ENCODE data around the gene FUZ. TPM values are rescaled to one million over a fixed set of nuclear protein-coding genes. Genes with fewer than 3 reads are reported as not detected.

The FUZ gene
- total RNA-seq, 3 donors from 2014 or later = 6.6 to 21.0 (median 11.9) TPM

GRCh38 chr19:49766007-49766929 is 46.8 kb downstream of the FUZ start:
- TF ChIP-seq CTCF (IDR thresholded peaks at IDR 0.05) = no peak
- H3K4me3 ChIP-seq = peak overlapping the region; percentile 54
- DNase-seq = peak; percentile 99 to 100 (median 99)
- intact Hi-C loops (cut with DNase I, micrococcal nuclease) = no loop called here
- peaks cover 5% of the 10 kb centered on the region for H3K36me3 ChIP-seq (ENCODE audit: low read depth)
- H3K4me1 ChIP-seq (ENCODE audit: low read depth) = peaks cover 15% of the 10 kb centered on the region
- ATAC-seq = peak; percentile 93
- no peaks in the 10 kb centered on the region for H3K9me3 ChIP-seq

- intact Hi-C loops (cut with DNase I, micrococcal nuclease) = no loop called here
- no peak overlapping the region for H3K4me3 ChIP-seq
- peaks cover 5% of the 10 kb centered on the region for H3K36me3 ChIP-seq (ENCODE audit: low read depth)
- no peak for DNase-seq
- peaks cover 15% of the 10 kb centered on the region for H3K4me1 ChIP-seq (ENCODE audit: low read depth)
- ATAC-seq = no peak
- TF ChIP-seq CTCF (IDR thresholded peaks at IDR 0.05) = no peak
- no peaks in the 10 kb centered on the region for H3K9me3 ChIP-seq
Measured at GRCh38 chr19:49764341-49764740, 48.8 kb downstream of the FUZ start.

GRCh38 chr19:49763230-49763629 is 49.9 kb downstream of the FUZ start, which contains the start of gene TSKS:
Gene TSKS (minus strand): TSS chr19:49763306. CDS start chr19:49763247, 59 bp downstream.
- intact Hi-C loops (cut with DNase I, micrococcal nuclease) = no loop called here
- ATAC-seq (no peak), DNase-seq (no peak)
- peaks cover 9% of the 10 kb centered on the region for H3K4me1 ChIP-seq (ENCODE audit: low read depth)
- peaks cover 5% of the 10 kb centered on the region for H3K36me3 ChIP-seq (ENCODE audit: low read depth)
- no peak for TF ChIP-seq CTCF (IDR thresholded peaks at IDR 0.05)
- no peak within 1 kb of the TSS for H3K4me3 ChIP-seq
- H3K9me3 ChIP-seq = no peaks in the 10 kb centered on the region

DNA sequence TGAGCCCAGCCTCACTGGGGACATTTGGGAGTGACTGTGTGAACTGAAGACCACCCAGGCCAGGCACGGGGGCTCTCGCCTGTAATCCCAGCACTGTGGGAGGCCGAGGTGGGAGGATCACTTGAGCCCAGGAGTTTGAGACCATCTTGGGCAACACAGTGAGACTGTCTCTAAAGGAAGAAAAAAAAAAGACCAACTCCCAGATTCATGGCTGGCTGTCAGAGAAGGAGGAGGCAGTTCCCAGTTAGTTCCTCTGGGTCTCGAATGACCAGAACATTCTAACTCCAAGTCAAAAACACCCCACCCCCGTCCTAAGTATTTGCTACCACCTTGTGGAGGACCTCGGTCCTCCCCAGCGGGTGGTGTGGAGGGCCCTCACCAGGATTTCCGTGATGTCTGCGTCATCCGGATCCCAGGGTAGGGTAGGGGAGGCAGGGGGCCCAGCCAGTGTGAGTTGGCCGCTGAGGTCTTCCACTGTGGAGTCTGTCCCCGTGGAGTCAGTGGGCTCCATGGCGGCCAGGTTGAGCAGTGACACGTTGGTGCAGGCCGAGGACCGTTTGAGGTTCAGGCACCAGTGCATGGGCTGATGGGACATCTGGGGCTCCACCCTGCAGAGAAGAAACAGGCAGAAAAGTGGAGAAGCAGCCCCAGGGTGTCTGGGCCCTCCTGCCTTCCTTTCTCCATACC is 51.3 kb downstream of the FUZ start:
- Histone ChIP-seq H3K4me1 (ENCODE audit: low read depth) (no peaks in the 10 kb centered on the region), H3K4me3 (no peak overlapping the region), H3K9me3 (no peaks in the 10 kb centered on the region), H3K36me3 (ENCODE audit: low read depth) (peaks cover 5% of the 10 kb centered on the region)
- DNase-seq (no peak), ATAC-seq (no peak)
- TF ChIP-seq CTCF (IDR thresholded peaks at IDR 0.05) = no peak
- intact Hi-C loops (cut with DNase I, micrococcal nuclease) = no loop called here

DNA sequence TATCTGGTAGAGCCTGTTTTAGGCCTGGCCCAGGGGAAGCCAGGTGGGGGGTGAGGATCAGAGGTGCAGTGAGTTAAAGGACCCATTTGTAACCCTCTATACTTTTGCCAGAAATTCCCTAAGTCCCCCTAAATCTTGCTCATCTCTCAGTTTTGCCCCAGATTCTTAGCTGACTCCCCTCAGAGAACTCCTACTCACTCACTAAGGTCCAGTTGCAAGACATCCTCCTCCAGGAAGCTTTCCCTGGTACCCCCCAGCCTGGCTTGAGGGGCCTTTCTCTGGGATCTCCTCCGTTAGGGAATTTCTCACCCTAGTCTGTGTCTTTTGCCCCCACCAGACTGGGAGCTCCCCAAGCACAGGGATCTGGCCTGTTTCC is 51.9 kb downstream of the FUZ start:
- intact Hi-C loops (cut with DNase I, micrococcal nuclease) = no loop called here
- Histone ChIP-seq H3K4me1 (ENCODE audit: low read depth) (no peaks in the 10 kb centered on the region), H3K4me3 (no peak overlapping the region), H3K36me3 (ENCODE audit: low read depth) (peaks cover under 1% of the 10 kb centered on the region), H3K9me3 (no peaks in the 10 kb centered on the region)
- DNase-seq (no peak), ATAC-seq (no peak)
- no peak for TF ChIP-seq CTCF (IDR thresholded peaks at IDR 0.05)
